Dendritic cell treated with granulocyte-macrophage colony-stimulating factor and Interleukin-4, amounts not matched to agents 40 ng/mL and 50 ng/mL, for 4 days (primary cell): ENCODE measurements around the gene ADARB1.

Experiments used
- H3K27ac Mint-ChIP-seq: one replicate; pipeline ENCODE4 v1.8.0; 2022; ENCODE audit warnings: mild to moderate bottlenecking, mixed read lengths
- H3K27me3 Mint-ChIP-seq: one replicate; pipeline ENCODE4 v1.8.0; 2022; ENCODE audit warnings: mild to moderate bottlenecking, mixed read lengths
- H3K36me3 Mint-ChIP-seq: one replicate; pipeline ENCODE4 v1.8.0; 2022; ENCODE audit warnings: low read depth, mixed read lengths
- H3K4me1 Mint-ChIP-seq: one replicate; pipeline ENCODE4 v1.8.0; 2022; ENCODE audit warnings: low read depth, mixed read lengths
- H3K4me3 Mint-ChIP-seq: one replicate; pipeline ENCODE4 v1.8.0; 2022; ENCODE audit warnings: mild to moderate bottlenecking, moderate library complexity, mixed read lengths
- H3K9me3 Mint-ChIP-seq: one replicate; pipeline ENCODE4 v1.8.0; 2022; ENCODE audit warnings: mixed read lengths
- intact Hi-C: fragments of 100-400 bp; cut with micrococcal nuclease; formaldehyde crosslinking; loops from one replicate; pipeline ENCODE4 v1.15.0; 2022

The ADARB1 gene

GRCh38 chr21:45043541-45044020 is 30.8 kb upstream of the ADARB1 start:
- H3K4me1 Mint-ChIP-seq: peaks cover 43% of the 10 kb centered on the region
- peaks cover 15% of the 10 kb centered on the region for H3K27me3 Mint-ChIP-seq
- peaks cover 12% of the 10 kb centered on the region for H3K9me3 Mint-ChIP-seq
- no peaks in the 10 kb centered on the region for H3K36me3 Mint-ChIP-seq
- no peak overlapping the region for H3K4me3 Mint-ChIP-seq
- no peak overlapping the region for H3K27ac Mint-ChIP-seq
- intact Hi-C loops: no loop called here

GRCh38 chr21:45045481-45045880 is 28.9 kb upstream of the ADARB1 start:
- H3K4me3 Mint-ChIP-seq: no peak overlapping the region

GRCh38 chr21:45047257-45047656 is 27.1 kb upstream of the ADARB1 start:
- Mint-ChIP-seq H3K27me3 (peaks cover 18% of the 10 kb centered on the region), H3K4me3 (no peak overlapping the region), H3K27ac (no peak overlapping the region), H3K4me1 (peaks cover 8% of the 10 kb centered on the region), H3K36me3 (no peaks in the 10 kb centered on the region), H3K9me3 (peaks cover 12% of the 10 kb centered on the region)
- intact Hi-C loops: no loop called here

More at GRCh38 chr21:45045481-45045880, 28.9 kb upstream of the ADARB1 start:
- H3K4me1 Mint-ChIP-seq: peaks cover 26% of the 10 kb centered on the region
- peaks cover 19% of the 10 kb centered on the region for H3K27me3 Mint-ChIP-seq
- no peak overlapping the region for H3K27ac Mint-ChIP-seq
- H3K36me3 Mint-ChIP-seq: no peaks in the 10 kb centered on the region
- H3K9me3 Mint-ChIP-seq: peaks cover 12% of the 10 kb centered on the region
- intact Hi-C loops: no loop called here

- Mint-ChIP-seq H3K27me3 (peaks cover 21% of the 10 kb centered on the region), H3K4me3 (no peak overlapping the region), H3K9me3 (peaks cover 12% of the 10 kb centered on the region), H3K36me3 (no peaks in the 10 kb centered on the region), H3K27ac (no peak overlapping the region), H3K4me1 (peaks cover 5% of the 10 kb centered on the region)
- intact Hi-C loops: no loop called here
Observed at GRCh38 chr21:45048026-45048698, 26.2 kb upstream of the ADARB1 start.

GRCh38 chr21:45048968-45049367 is 25.4 kb upstream of the ADARB1 start:
- H3K27me3 Mint-ChIP-seq: peaks cover 24% of the 10 kb centered on the region
- intact Hi-C loops: no loop called here
- peaks cover 5% of the 10 kb centered on the region for H3K4me1 Mint-ChIP-seq
- H3K4me3 Mint-ChIP-seq: no peak overlapping the region
- H3K9me3 Mint-ChIP-seq: peaks cover 12% of the 10 kb centered on the region
- no peak overlapping the region for H3K27ac Mint-ChIP-seq
- H3K36me3 Mint-ChIP-seq: no peaks in the 10 kb centered on the region

- Mint-ChIP-seq H3K36me3 (no peaks in the 10 kb centered on the region), H3K27me3 (peaks cover 24% of the 10 kb centered on the region), H3K9me3 (peaks cover 12% of the 10 kb centered on the region), H3K4me1 (peaks cover 5% of the 10 kb centered on the region), H3K4me3 (no peak overlapping the region), H3K27ac (no peak overlapping the region)
- intact Hi-C loops: no loop called here
Observed at GRCh38 chr21:45049714-45050344, 24.6 kb upstream of the ADARB1 start.

GRCh38 chr21:45050345-45050796 is 24.0 kb upstream of the ADARB1 start:
- H3K4me1 Mint-ChIP-seq: peaks cover 5% of the 10 kb centered on the region
- H3K27me3 Mint-ChIP-seq: peaks cover 23% of the 10 kb centered on the region
- peaks cover 12% of the 10 kb centered on the region for H3K9me3 Mint-ChIP-seq
- no peak overlapping the region for H3K4me3 Mint-ChIP-seq
- H3K36me3 Mint-ChIP-seq: no peaks in the 10 kb centered on the region
- intact Hi-C loops: no loop called here
- no peak overlapping the region for H3K27ac Mint-ChIP-seq

- Mint-ChIP-seq H3K27me3 (peaks cover 25% of the 10 kb centered on the region), H3K36me3 (no peaks in the 10 kb centered on the region), H3K4me3 (no peak overlapping the region), H3K27ac (no peak overlapping the region), H3K4me1 (peaks cover 5% of the 10 kb centered on the region), H3K9me3 (peaks cover 12% of the 10 kb centered on the region)
- intact Hi-C loops: no loop called here
Observed at GRCh38 chr21:45050797-45051489, 23.4 kb upstream of the ADARB1 start.

GRCh38 chr21:45051580-45052434 is 22.6 kb upstream of the ADARB1 start:
- H3K9me3 Mint-ChIP-seq: peaks cover 9% of the 10 kb centered on the region
- no peaks in the 10 kb centered on the region for H3K36me3 Mint-ChIP-seq
- intact Hi-C loops: no loop called here
- peaks cover 5% of the 10 kb centered on the region for H3K4me1 Mint-ChIP-seq
- H3K27me3 Mint-ChIP-seq: peaks cover 31% of the 10 kb centered on the region
- H3K4me3 Mint-ChIP-seq: no peak overlapping the region
- H3K27ac Mint-ChIP-seq: no peak overlapping the region

- no peaks in the 10 kb centered on the region for H3K36me3 Mint-ChIP-seq
- intact Hi-C loops: no loop called here
- H3K4me3 Mint-ChIP-seq: no peak overlapping the region
- H3K4me1 Mint-ChIP-seq: peaks cover 2% of the 10 kb centered on the region
- H3K27me3 Mint-ChIP-seq: peaks cover 36% of the 10 kb centered on the region
- H3K9me3 Mint-ChIP-seq: no peaks in the 10 kb centered on the region
- H3K27ac Mint-ChIP-seq: no peak overlapping the region
Observed at GRCh38 chr21:45052960-45053359, 21.4 kb upstream of the ADARB1 start.

GRCh38 chr21:45053561-45054226 is 20.7 kb upstream of the ADARB1 start:
- Mint-ChIP-seq H3K27me3 (peaks cover 39% of the 10 kb centered on the region), H3K4me3 (no peak overlapping the region), H3K36me3 (no peaks in the 10 kb centered on the region), H3K9me3 (no peaks in the 10 kb centered on the region), H3K27ac (no peak overlapping the region), H3K4me1 (no peaks in the 10 kb centered on the region)
- intact Hi-C loops: no loop called here

GRCh38 chr21:45054227-45054926 is 20.0 kb upstream of the ADARB1 start:
- Mint-ChIP-seq H3K27ac (no peak overlapping the region), H3K27me3 (peaks cover 43% of the 10 kb centered on the region), H3K9me3 (no peaks in the 10 kb centered on the region), H3K36me3 (no peaks in the 10 kb centered on the region), H3K4me1 (no peaks in the 10 kb centered on the region), H3K4me3 (no peak overlapping the region)
- intact Hi-C loops: no loop called here
